Islet of Langerhans (tissue), 1 donor: ENCODE measurements around the gene SH3RF2.
"Not testable (repeated sequence)": the region's sequence is repeated elsewhere in the genome, so short reads cannot be mapped to it uniquely, and the experiment has no call there.

Source experiments
- FAIRE-seq: peaks from one replicate; lab custom pipeline; 2011; peaks lifted over from hg19 to GRCh38; lab: Jason Lieb, UNC

Gene SH3RF2

GRCh38 chr5:146079695-146080373 is 143.5 kb downstream of the SH3RF2 start:
- FAIRE-seq = no peak

- FAIRE-seq = no peak
Observed at GRCh38 chr5:146081556-146081955, 145.2 kb downstream of the SH3RF2 start.

- no peak for FAIRE-seq
Observed at GRCh38 chr5:146082798-146083197, 146.4 kb downstream of the SH3RF2 start.

GRCh38 chr5:146084376-146084775 is 148.0 kb downstream of the SH3RF2 start:
- FAIRE-seq = no peak

GRCh38 chr5:146088098-146088497 is 151.7 kb downstream of the SH3RF2 start:
- FAIRE-seq = no peak

GRCh38 chr5:146089287-146089686 is 152.9 kb downstream of the SH3RF2 start:
- FAIRE-seq = no peak

GRCh38 chr5:146091881-146092280 is 155.5 kb downstream of the SH3RF2 start:
- no peak for FAIRE-seq

- FAIRE-seq = no peak
Observed at GRCh38 chr5:146098047-146098446, 161.7 kb downstream of the SH3RF2 start.

GRCh38 chr5:146101646-146102045 is 165.3 kb downstream of the SH3RF2 start:
- FAIRE-seq = no peak

GRCh38 chr5:146103594-146103993 is 167.2 kb downstream of the SH3RF2 start:
- FAIRE-seq = no peak

- no peak for FAIRE-seq
Observed at GRCh38 chr5:146105477-146105876, 169.1 kb downstream of the SH3RF2 start, which contains the start of gene PLAC8L1. PLAC8L1 (minus strand) TSS chr5:146105577; CDS start chr5:146104311, 1,266 bp downstream.

- no peak for FAIRE-seq
Observed at GRCh38 chr5:146107901-146108300, 171.5 kb downstream of the SH3RF2 start.

- FAIRE-seq = not testable (repeated sequence)
Observed at GRCh38 chr5:146108870-146109269, 172.5 kb downstream of the SH3RF2 start.

GRCh38 chr5:146109379-146109778 is 173.0 kb downstream of the SH3RF2 start:
- FAIRE-seq = no peak

GRCh38 chr5:146111409-146111808 is 175.0 kb downstream of the SH3RF2 start:
- FAIRE-seq = no peak

- no peak for FAIRE-seq
Observed at GRCh38 chr5:146112476-146112875, 176.1 kb downstream of the SH3RF2 start.
